Measurements from ENCODE around the gene ACKR3.

GRCh38 chr2:236616031-236616430, 46.4 kb downstream of the ACKR3 start:
- TF ChIP-seq, protein P1, sequence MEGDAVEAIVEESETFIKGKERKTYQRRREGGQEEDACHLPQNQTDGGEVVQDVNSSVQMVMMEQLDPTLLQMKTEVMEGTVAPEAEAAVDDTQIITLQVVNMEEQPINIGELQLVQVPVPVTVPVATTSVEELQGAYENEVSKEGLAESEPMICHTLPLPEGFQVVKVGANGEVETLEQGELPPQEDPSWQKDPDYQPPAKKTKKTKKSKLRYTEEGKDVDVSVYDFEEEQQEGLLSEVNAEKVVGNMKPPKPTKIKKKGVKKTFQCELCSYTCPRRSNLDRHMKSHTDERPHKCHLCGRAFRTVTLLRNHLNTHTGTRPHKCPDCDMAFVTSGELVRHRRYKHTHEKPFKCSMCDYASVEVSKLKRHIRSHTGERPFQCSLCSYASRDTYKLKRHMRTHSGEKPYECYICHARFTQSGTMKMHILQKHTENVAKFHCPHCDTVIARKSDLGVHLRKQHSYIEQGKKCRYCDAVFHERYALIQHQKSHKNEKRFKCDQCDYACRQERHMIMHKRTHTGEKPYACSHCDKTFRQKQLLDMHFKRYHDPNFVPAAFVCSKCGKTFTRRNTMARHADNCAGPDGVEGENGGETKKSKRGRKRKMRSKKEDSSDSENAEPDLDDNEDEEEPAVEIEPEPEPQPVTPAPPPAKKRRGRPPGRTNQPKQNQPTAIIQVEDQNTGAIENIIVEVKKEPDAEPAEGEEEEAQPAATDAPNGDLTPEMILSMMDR (IDR thresholded peaks at IDR 0.05) = no peak
- no peak for TF ChIP-seq EP300 (IDR thresholded peaks at IDR 0.05)
